Muscle of arm (tissue), 12 donors: ENCODE results near the gene SLFN12L. TPM values are rescaled to one million over a fixed set of nuclear protein-coding genes. Genes with fewer than 3 reads are reported as not detected.
"Not testable (repeated sequence)": the region's sequence is repeated elsewhere in the genome, so short reads cannot be mapped to it uniquely, and the experiment has no call there.

ENCODE experiments used
- DNase-seq: peaks from one replicate; pipeline ENCODE4 v3.0.0-alpha.2; 2013
- polyA plus RNA-seq, 12 donors: library from polyadenylated mRNA; unstranded; fragments of 120-200 nt; gene quantifications; one replicate each; pipeline ENCODE4 v1.2.1, GENCODE V29; 2013; ENCODE audit not compliant: insufficient read length in 12 of 12

Gene SLFN12L
- polyA plus RNA-seq, 12 donors, result 0.10 to 0.72 (median 0.20) TPM; not detected in 2

- no peak for DNase-seq
Measured at GRCh38 chr17:35498448-35499178, 38.9 kb downstream of the SLFN12L start.

GRCh38 chr17:35496451-35497290, 40.8 kb downstream of the SLFN12L start:
- DNase-seq, result no peak

- DNase-seq, result no peak
Measured at GRCh38 chr17:35493040-35493439, 44.4 kb downstream of the SLFN12L start.

DNA sequence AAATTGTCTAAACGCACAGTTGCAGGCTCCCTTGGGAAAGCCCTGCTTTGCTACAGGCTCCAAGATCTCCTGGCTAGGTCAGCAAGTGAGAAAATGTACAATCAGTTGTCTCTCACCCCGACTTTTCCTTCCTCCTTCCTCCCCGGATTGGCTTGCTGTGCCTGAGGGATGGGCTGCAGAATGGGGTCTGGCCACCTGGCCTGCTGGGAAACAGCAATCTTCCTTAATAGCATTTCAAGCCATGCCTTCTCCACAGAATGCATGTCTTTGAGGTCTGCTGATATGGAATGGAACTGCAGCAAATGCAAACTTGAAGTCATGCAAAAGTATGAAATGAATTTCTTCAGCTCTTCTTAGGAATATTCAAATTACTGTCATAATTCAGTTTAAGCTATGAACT, 46.1 kb downstream of the SLFN12L start:
- DNase-seq, result no peak

GRCh38 chr17:35489944-35490343, 47.5 kb downstream of the SLFN12L start:
- DNase-seq, result no peak

DNA sequence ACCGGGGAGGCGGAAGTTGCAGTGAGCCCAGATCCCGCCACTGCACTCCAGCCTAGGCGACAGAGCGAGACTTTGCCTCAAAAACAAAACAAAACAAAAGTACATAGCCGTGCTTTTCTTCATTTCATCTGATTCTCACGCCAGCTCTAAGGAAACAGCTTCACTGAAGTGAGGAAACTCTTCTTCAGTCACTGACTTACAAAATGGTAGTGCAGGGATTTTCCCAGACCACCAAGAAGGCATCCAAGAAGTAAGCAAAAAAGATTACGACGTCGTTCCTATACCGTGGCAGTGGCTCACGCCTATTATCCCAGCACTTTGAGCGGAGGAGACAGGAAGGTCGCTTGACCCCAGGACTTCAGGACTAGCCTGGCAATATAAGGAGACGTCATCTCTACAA, 48.5 kb downstream of the SLFN12L start:
- DNase-seq, result no peak

DNA sequence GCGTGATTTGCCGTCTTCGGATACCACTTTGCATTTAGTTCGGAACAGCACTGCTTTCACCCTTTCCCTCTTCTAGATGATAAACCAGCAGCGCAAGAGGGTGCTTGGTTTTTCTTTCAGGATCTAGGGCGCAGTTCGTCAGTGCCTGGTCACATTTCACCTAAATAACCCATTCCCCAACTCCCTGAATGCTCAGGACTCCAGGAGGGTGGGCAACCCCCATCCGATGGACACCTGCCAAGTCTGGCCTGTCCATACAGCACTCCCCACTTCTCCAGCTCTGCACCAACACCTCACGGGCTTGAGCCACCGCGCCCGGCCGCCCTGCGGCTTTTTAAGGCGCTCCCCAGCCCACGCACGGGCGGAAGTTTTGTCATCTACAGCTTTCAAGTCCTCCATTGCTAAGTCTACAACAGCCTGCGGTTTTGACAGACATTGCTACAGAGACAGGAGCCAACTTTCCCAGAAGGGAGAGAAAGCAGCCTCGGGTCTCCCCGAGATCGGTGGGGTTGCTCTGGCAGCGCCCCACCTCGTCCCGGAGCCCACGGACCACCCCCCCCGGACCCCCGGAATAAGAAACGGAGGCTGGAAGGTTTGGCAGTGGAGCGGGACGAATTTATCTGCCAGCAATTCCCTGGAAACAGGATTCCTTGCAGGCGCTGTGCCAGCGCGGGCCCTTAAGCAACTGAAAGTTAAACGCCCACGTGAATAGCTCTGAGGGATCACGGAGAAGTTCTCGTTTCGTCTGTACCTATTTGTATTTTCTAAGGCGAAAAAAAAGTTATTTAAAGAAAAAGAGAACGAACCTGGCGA, 50.4 kb downstream of the SLFN12L start:
- peak; percentile 15 for DNase-seq

- DNase-seq, result no peak
Measured at GRCh38 chr17:35479271-35479670, 58.2 kb downstream of the SLFN12L start.

DNA sequence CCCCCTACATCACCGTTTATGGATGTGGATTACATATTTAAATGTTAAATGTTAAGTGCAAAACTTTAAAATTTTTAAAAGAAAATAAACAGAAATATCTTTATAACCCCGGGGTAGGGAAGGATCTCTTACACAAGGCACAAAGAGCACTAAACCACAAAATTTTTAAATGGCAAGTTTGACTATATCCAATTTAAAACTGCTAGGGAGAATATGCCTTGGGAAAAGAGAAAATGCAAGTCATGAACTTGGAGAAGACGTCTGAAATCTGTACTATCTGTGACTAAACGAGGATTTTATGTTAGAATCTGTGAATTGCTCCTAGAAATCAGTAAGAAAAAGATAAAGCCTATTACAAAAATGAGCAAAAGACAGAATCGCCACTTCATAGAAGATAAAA, 60.2 kb downstream of the SLFN12L start:
- no peak for DNase-seq

- no peak for DNase-seq
Measured at GRCh38 chr17:35476283-35476820, 61.1 kb downstream of the SLFN12L start.

GRCh38 chr17:35468475-35468874, 69.0 kb downstream of the SLFN12L start:
- DNase-seq, result no peak

DNA sequence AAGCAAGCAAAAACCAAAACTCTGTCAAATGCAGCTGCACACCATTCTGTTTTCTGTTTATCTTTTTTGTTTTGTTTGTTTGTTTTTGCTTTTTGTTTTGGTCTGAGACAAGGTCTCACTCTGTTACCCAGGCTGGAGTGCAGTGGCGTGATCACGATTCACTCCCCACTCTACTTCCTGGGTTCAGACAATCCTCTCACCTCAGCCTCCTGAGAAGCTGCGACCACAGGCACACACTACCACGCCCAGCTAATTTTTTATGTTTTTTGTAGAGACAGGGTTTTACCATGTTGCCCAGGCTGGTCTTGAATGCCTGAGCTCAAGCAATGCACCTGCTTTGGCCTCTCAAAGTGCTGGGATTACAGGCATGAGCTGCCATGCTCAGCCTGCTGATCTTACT, 69.7 kb downstream of the SLFN12L start:
- DNase-seq, result no peak

GRCh38 chr17:35460354-35460851, 77.1 kb downstream of the SLFN12L start:
- DNase-seq, result no peak

- not testable (repeated sequence) for DNase-seq
Measured at GRCh38 chr17:35454035-35454434, 83.4 kb downstream of the SLFN12L start.

GRCh38 chr17:35453171-35453570, 84.3 kb downstream of the SLFN12L start:
- no peak for DNase-seq

DNA sequence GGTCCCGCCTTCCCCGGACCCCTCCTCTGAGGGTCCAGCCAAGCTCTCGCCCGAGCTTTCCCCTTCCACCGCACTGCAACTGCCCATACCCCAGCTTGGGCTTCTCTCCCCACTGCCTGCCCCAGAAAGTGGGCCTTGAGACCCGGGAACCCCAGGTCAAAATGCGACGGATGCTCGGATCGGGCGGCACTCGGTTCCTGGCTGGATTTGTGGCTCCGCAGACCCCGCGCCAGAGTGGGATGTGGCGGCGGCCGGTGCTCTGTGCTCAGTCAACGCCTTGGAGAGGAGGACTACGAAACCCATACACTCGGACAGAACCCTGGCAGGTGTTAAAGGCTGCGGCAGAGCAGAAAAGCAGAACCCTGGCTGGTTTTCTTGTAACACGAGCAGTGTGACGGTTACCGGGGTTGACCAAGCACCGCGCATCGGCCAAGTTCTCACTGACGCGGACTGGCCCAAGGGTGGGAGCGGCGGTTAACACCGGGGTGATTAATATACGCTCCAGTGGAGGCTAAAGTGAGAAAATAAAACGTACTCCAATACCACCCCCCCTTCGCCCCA, 88.0 kb downstream of the SLFN12L start:
- DNase-seq, result no peak

- DNase-seq, result no peak
Measured at GRCh38 chr17:35448899-35449227, 88.6 kb downstream of the SLFN12L start.

DNA sequence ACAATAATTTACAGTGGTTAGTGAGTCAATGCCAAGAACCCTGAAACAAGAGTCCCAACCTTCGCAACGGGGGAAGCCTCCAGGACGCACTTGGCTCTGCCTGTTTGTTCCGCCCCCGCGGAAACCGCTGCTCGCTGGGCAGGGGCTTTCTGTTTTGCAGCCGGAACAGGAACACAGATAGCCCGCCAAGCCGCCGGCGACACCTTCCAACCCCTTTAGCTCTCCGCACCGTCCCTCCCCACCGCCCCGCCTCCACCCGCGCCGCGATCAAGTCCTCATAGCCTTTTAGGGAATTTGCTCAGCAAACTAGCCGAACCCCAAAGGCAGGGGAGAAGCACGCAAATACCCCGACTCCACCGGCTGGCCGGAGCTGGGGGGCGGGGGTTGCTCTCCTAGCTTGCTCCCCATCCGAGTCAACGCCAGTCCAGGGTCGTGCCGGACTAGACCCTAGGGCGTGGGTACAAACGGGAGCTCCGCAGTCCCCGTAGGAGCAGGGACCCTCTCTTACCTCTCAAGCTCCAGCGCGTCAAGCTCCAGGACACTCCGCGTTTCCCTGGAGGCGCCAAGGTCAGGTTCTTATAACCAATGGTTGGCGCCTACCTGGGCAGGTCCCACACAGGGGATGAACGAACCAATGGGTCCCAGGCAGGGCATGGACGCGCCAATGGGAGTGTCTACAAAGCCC, 89.1 kb downstream of the SLFN12L start, which contains the start of gene SLFN13:
TSS of gene SLFN13 (minus strand) at position 553 of the 685 bp plus-strand sequence. CDS start 3,086 bp downstream, outside the sequence.
- no peak for DNase-seq

DNA sequence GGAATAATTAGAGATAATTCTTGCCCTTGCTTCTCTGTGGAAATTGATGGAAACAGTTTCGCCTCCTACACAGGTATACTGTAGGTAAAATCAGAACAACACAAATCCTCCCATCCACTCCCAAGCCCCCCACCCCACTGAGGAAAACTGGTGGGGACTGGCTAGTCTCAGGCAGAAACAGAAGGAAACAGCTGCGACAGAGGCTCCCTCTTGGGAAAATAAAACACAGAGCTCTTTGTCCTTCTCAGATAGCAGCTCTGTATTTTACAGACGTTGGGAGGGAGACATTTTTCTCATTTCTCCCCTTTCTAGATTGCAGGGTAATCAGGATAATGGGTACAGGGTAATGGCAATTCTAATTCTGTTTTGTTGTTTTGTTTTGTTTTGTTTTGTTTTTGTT, 90.0 kb downstream of the SLFN12L start:
- no peak for DNase-seq

DNA sequence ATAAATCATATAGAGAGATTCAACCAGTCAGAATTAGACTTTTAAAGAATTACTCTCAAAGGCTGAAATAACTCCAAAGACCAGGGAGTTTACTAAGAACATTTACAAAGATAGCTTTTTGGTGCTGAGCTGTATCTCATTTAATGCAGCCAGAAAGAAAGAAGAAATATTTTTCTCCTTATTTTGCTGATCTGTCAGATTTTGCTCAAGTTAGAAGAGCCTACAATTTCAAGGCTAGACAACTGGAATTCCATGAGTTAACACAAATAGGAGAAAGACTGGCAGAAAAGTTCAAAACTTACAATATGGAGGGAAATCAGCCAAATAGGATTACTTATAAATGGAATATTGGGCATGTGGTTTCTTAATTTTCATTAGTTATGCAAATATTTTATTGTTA, 99.0 kb downstream of the SLFN12L start:
- no peak for DNase-seq
